HG02970 (cell line): ENCODE data around the gene PSMA3.

Experiments used
- ATAC-seq: cut with Tn5 transposase; IDR thresholded peaks from one replicate; pipeline ENCODE4 v1.9.1; 2021; ENCODE audit warnings: mild to moderate bottlenecking, moderate library complexity, moderate number of reproducible peaks; ENCODE audit not compliant: unreplicated experiment, low FRiP score

Gene PSMA3

DNA sequence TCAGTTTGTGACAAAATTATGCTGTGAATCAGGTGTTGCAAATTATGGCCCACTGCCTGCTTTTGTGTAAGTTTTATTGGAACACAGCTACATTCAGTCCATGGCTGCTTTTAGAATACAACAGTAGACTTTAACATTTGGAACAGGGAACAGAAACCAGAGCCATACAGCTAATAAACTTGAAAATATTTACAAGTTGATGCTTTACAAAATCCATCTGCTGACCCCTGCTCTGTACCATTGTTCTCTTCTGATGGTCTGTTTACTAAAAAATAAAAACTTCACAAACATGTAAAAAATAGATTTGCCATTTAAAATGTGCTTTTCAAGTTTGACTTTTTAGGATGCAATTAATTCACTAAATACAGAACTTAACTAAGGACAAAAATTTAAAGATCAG lies 20.8 kb downstream of the PSMA3 start:
- no peak for ATAC-seq

DNA sequence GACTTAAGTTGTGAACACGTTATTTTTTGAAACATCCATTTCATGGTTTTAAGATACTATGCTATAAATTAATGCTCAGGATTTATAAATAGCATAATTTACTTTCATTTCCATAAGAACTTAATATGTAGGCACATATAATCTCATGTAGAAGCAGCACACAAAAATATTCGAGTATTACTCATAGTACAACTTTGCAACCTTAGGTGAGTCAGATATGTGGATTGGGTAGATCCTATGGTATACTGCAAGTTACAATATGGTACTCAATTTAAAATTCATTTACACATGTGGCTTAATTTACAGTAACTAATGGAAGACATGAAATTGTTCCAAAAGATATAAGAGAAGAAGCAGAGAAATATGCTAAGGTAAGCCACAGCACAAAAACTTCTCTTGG lies 26.0 kb downstream of the PSMA3 start:
- no peak for ATAC-seq

DNA sequence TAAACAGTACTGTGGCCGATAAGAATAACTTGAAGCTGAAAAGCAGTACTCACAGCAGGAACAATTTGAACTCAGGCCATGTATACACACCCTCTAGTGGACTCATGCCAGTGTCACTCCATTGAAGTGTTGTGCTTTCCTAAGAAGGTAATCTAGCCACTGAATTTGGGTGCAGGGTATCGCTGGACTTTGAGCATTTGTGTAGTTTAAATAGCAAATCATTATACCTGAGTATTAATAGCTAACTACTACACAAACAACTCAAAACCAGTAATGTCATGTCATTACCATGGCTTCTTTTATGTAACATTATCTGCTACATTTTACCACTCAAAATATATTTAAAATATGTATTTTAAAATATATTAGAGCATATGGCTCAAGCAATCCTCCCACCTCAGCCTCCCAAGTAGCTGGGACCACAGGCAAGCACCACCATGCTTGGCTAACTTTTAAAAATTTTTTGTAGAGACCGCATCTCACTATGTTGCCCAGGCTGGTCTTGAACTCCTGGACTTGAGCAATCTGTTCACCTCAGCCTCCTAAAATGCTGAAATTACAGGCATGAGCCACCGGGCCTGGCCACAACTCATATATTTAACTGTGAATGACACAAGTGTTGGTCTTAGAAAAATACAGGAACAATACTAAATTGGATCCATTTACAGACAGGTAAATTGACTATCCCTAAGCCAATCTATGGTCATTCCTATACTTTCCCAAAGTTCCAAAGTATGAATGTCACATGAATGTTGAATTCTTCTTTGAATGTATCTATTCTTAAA lies 28.1 kb downstream of the PSMA3 start:
- ATAC-seq = no peak

DNA sequence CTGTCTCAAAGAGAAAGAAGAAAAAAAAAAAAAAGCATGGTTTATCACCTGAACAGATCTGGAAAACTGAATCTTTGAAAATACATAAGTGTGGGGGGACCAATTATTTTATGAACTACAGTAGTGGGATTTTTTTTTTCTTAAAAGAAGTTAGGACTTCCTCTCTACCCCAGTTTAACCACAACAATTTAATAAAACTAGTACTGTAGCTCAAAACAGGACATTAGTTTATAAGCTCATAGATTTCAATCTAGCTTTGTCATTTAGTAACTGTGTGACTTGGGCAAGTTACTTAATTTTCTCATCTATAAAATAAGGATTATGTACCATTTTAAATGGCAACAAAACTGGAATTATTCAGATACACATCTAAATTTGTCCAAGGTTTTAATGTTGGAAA lies 30.2 kb downstream of the PSMA3 start:
- ATAC-seq = no peak

DNA sequence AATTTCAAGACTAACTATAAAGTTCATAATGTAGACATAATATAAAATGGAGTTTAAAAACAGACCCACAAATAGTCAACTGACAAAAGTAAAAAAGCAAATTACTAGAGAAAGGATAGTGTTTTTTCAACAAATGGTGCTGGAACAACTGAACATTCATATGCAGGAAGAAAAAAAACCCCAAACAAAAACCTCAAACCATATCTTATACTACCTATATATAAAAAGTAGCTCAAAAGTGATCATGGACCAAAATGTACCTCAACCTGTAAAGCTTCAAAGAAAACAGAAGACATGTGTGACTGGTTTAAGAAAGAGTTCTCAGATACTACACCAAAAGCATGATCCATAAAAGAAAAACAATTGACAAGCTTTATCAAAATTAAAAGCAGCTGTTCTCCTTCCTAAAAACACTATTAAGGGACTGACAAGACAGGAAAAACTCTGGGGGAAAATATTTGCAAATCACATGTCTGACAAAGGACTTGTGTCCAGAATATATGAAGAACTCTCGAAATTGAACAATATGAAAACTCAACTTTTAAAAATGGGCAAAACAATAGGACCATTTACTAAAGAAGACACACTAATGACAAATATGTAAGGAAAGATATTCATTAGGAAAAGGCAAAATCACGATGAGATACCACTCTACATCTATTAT lies 31.0 kb downstream of the PSMA3 start:
- no peak for ATAC-seq

DNA sequence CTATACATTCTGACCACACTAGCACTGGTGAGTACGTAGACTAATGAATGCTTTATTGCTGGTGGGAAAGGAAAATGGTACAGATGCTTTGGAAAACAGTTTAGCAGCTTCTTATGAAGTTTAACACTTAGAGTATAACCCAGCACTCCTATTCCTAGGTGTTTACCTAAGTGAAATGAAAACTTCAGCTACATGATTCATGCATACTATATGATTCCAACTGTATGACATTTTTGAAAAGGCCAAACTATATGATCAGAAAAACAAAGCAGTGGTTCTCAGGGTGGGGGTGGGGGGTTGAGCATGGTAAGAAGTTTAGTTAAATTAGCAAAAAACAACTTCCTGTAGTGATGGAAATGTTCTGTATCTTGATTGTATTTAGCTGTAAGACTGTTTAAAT lies 31.6 kb downstream of the PSMA3 start:
- ATAC-seq = no peak

DNA sequence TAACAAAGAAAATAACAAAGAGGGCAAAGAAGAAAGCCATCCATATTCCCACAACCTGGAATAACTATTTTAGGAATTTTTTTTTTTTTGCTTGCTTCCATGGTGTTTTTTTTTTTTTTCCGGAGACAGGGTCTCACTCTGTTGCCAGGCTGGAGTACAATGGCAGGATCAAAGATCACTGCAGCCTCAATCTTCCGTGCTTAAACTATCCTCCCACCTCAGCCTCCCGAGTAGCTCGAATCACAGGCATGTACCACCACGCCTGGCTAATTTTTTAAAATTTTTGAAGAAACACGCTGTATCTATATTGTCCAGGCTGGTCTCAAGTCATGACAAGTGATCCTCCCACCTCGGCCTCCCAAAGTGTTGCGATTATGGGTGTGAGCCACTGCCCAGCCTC lies 33.5 kb downstream of the PSMA3 start:
- ATAC-seq = no peak

DNA sequence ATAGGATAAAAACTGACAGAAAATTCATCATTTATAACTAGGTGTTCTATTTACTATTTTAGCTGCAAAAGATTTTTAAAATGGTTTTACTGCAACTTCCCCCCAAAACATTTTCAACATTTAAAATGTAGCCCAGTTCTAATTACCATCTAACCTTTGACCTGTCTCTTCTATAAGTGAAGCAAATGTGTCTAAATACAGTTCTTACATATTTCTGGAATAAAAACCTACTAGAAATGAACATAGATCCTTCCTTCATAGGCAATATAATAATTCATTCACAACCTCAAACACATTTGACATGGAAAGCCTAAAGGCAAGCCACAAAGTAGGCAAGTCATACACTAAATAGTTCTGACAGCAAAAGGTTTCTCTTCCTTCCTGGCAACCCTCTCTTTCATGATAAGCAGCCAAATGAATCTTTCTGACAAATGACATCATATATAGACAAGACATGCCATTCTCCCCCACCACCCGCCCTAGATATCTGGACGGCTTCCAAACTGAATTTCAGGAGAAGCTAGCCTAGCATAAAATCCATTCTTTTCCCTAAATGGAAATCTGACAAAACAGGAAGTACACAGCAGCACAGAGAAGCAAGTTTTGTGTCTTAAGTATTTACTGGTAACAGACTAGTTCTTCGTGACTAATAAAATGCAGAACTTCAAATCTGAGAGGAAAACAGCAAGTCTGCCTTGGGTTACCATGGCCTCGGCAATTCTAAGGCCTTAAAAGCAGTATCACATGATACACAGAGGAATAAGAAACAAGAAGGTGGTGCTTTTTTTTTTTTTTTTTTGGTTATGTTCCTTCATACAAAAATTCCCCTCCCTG lies 36.5 kb downstream of the PSMA3 start:
- ATAC-seq = no peak

DNA sequence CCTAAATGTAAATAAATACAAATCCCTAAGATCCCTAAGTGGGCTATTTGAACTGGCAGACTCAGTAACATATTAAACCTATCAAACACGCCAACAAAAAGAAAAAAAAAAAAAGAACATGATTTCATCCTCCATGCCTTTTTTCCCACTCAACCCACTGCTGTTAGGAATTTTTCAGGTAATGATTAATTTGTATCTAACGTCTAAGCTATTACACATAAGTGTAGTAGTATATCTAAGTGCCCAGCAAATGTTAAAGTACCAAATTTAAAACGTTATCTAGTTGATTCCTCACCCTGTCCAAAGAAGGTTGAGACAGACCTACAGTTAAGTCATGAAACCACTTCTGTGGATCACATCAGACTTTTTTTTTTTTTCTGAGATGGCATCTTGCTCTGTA lies 37.3 kb downstream of the PSMA3 start:
- no peak for ATAC-seq

DNA sequence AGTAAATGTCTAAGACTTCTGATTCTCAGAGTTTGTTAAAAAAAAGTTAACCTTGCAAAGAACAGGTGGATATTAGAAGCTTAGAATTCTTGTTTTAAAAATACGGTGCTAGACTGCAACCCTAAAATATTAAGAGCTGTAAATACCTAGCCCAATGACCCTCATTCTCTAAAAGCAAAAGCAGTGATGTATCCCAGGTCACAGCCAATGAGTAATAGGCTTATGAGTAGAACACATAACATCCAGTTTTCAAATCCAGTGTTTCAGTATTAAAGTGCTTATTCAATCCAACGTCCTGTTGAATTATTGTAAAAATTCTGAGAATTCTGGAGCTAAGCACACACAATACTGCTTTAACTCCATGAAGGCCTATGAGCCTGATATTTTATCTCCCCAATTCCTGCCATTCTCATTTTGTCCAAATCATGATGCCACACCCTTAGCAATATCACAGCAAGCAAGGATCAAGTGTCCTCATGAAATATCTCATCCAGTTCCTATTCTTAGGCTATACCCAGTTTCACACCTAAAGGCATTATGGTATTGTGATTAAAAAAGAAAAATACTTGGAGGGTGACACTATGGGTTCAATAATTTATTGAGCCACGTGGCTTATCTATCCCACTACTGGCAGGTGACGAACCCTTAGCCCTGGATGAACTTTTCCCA lies 38.4 kb downstream of the PSMA3 start:
- ATAC-seq = no peak

DNA sequence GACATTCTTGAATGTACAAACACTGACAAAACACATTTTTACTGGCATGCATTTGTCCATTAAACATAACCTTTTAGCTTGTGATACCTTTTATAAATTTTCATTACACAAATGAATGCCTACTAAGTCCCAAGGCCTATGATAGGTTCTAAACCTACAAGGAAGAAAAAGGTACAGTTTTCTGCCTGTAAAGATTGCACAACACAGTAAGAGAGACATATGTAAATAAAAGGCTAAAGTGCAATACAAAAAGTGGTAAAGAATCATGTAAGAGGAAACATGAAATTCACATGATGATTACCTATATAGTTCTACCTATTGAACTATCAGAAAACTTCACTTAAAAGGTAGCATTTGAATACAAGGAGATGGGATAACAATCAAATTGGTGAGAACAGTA lies 39.1 kb downstream of the PSMA3 start:
- ATAC-seq = no peak

DNA sequence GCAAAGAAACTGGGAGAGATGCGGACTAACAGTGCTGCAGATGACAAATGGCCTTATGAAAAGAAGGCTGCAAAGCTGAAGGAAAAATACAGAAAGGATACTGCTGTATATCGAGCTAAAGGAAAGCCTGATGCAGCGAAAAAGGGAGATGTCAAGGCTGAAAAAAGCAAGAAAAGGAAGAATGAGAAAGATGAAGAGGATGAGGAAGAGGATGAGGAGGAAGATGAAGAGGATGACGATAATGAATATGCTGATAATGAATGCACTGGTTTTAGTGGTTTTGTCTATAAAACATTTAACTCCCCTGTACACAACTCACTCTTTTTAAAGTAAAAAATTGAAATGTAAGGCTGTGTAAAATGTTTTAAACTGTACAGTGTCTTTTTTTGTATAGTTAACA lies 40.5 kb downstream of the PSMA3 start:
- no peak for ATAC-seq

DNA sequence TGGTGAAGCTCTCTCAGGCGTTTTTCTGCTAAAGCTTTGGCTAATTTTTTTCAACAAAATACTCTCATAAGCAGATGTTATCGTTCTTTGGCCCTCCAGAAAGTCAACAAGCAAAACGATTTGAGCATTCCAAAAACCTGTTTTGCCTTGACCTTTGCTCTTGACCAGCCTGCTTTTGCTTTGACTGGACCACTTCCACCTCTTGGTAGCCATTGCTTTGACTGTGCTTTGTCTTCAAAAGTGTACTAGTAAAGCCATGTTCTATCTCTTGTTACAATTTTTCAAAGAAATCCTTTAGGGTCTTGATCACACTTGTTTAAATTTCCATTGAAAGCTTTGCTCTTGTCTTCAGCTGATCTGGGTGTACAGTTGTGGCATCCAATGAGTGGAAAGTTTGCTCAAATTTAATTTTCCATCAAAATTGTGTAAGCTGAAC lies 43.0 kb downstream of the PSMA3 start:
- ATAC-seq = no peak

DNA sequence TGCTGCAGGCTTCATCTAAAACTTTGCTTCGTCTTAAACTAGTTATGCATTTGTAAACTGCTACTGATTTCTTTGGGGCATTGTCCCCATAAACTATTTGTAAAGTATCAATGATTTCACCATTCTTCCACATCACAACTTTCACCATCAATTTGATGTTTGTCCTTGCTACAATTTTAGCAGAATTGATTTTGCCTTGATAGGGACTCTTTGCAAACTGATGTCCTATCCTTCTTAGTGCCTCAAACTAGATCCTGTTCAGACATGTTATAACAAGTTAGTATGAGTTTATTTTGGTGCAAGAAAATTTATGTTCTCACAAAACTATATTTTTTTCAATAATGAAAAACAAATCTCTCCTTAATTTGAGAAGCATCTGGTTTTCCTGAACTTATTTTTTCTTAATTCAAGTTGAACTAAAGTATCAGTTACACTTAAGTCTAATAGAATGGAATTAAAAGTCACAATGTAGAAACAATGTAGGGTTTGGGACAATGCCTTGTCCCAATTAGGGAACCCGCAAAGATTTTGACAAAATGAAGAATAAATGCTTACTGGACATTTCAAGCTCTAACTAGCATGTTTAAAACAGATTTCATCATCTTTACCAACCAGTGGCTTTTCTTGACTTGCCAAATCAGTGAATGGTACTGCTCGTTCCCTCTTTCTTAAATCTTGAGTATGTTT lies 43.6 kb downstream of the PSMA3 start:
- no peak for ATAC-seq

DNA sequence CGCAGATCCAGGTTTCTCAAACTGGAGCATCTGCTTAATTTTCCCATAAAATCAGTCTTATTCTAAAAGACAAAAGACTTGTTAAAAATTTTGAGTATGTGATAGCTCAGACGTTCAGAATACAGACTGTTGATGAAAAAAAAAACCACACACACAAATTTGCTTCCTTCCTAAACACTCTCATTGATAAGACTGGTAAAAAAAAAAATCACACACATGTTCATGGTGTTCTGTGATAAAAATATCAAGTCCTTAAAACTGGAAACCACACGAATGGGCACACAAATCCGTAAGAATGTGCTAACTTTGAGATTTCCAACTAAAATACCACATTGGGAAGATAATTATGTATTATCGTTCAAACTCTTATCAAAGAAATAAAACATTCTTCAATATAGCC lies 47.0 kb downstream of the PSMA3 start:
- no peak for ATAC-seq

DNA sequence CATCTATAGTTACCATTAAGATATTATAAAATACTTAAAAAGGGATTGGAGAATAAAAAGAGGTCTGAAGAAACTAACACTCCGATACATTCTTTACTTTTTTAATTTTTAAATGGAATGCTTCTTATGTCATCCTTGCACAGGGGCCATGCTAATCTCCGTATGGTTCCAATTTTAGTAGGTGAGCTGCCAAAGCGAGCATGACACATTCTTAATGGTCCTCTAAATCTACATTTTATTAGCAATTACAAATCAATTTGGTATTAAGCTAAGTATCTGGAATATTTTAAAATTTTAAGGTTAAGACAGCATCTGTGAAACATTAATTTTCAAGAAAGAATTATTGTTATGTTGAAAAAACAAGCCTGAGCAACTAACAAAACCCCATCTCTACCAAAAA lies 47.5 kb downstream of the PSMA3 start:
- no peak for ATAC-seq

DNA sequence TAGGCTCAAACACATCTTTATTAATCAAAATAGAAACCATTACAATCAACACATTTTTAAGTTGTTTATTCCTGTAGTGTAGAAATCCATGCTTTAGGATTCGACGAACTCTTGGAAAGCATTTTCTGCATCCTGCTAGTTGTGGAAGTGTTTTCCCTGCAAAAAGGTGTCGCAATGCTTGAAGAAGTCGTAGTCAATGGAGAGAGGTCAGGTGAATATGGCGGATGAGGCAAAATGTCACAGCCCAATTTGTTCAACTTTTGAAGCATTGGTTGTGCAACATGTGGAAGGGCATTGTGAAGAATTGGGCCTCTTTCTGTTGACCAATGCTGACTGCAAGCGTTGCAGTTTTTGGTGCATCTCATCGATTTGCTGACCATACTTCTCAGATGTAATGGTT lies 49.6 kb downstream of the PSMA3 start:
- no peak for ATAC-seq

DNA sequence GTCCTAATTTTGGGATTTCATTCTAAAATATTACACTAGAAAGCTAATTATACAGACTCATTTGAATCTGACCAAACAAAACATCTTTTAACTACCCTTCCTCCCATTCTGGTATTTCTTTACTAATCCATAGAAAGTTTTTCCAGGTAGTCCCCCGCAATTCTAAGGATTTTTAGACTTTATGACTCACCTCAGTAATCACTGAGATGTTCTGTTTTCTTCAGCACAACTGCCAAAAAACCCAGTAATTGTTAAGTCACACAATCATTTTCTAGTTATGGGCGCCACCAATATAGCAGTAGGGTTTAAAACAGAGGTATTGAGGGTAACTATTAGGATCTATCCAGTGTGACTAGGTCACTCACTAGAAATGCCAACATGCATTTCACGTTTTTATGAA lies 52.1 kb downstream of the PSMA3 start:
- no peak for ATAC-seq

DNA sequence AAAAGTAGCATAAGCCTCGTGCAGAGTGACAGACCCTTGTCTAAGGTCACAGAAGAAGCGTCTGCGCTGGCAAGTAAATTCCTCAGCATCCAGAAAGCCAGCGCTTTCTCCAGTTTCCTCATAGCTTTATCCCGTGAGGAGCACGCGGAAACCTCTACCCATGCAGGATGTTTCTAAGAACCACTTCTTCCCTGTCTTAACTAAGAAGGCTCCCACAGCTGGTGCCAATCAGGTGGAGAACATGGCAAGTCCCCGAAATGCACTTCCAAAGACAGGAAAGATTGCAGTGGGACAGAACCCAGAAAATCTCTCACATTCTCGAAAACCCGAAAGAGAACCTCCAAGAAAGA lies 52.7 kb downstream of the PSMA3 start:
- ATAC-seq = no peak

DNA sequence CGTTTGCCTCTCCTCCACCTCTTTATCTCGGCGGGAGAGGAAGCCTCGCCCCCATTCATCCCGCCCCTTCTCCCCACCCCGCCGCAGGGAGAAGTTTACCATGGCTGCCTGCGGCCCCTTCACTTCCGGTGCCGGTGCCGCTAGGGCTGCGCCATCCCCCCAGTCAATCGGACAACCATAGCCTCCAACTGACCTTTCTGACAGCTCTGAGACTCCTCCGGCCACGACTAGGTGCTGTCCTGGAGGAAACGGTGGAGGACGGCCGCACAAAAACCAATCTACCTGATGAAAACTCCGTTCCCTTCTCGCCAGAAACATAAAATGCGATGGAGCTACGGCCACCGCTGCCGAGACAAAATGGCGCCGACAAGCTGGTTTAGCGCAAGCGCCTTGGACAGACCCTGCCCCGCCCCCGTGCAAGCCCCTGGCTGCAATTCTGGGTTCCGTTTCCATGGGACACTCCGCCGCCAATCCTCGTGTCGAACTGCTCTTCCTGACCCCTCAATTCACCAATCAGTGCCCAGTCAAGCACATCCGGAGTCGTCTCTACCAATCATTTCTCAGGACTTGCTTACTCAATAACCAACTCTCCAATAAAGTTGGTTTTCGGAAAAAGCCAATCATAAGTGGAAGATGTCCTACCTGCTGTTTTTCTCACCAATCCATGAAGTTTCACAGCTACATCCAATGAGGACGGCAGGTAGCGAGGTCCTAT lies 53.3 kb downstream of the PSMA3 start:
- peak; percentile 81 for ATAC-seq
